ENCODE data around the gene DCAF5.

DNA sequence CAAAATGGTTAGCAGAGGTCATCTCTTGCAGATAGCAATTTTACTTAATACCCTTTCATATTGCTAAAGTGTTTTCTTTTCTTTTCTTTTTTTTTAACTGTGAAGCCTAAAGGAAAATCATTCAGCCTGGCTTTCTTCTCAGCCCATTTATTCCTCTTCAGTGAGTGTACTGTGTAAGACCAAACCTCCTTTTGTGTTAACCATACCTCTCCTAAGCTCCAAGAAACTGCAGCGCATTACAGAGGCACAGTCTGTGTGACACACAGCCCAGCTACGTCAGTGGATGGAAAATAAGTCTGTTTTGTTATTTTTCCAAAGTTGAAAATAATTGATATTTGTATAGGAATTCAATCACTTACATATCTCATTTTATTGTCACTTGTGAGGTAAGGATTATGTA, 21.7 kb downstream of the DCAF5 start:
- TF ChIP-seq, protein P1, sequence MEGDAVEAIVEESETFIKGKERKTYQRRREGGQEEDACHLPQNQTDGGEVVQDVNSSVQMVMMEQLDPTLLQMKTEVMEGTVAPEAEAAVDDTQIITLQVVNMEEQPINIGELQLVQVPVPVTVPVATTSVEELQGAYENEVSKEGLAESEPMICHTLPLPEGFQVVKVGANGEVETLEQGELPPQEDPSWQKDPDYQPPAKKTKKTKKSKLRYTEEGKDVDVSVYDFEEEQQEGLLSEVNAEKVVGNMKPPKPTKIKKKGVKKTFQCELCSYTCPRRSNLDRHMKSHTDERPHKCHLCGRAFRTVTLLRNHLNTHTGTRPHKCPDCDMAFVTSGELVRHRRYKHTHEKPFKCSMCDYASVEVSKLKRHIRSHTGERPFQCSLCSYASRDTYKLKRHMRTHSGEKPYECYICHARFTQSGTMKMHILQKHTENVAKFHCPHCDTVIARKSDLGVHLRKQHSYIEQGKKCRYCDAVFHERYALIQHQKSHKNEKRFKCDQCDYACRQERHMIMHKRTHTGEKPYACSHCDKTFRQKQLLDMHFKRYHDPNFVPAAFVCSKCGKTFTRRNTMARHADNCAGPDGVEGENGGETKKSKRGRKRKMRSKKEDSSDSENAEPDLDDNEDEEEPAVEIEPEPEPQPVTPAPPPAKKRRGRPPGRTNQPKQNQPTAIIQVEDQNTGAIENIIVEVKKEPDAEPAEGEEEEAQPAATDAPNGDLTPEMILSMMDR (IDR thresholded peaks at IDR 0.05), result no peak
- no peak for TF ChIP-seq POLR2A (IDR thresholded peaks at IDR 0.05)
